Large intestine (tissue), 12 donors: Measurements from ENCODE around the gene CHST15. TPM values are rescaled to one million over a fixed set of nuclear protein-coding genes. Genes with fewer than 3 reads are reported as not detected.

ENCODE experiments used
- DNase-seq, 2 donors: peaks; one replicate each; pipeline versions ENCODE4 v3.0.0 to v3.0.0-alpha.2; 2013
- H3K27ac ChIP-seq: one replicate; pipeline ENCODE4 v1.5.1; 2013; ENCODE audit warnings: low read length
- H3K27me3 ChIP-seq: 2 replicates; pipeline ENCODE4 v1.6.1; 2013; ENCODE audit warnings: low read length; ENCODE audit not compliant: control insufficient read depth, insufficient read depth
- H3K36me3 ChIP-seq: 2 replicates; pipeline ENCODE4 v1.6.1; 2013; ENCODE audit warnings: low read length; ENCODE audit not compliant: control insufficient read depth, insufficient read depth
- H3K4me1 ChIP-seq: one replicate; pipeline ENCODE4 v1.6.1; 2013; ENCODE audit warnings: low read length; ENCODE audit not compliant: control insufficient read depth, insufficient read depth
- H3K4me3 ChIP-seq: one replicate; pipeline ENCODE4 v1.5.1; 2013; ENCODE audit warnings: low read length
- H3K9me3 ChIP-seq: one replicate; pipeline ENCODE4 v1.6.1; 2013; ENCODE audit warnings: mild to moderate bottlenecking, low read depth, low read length, moderate library complexity; ENCODE audit not compliant: control insufficient read depth
- WGBS: methylation state at CpG from one replicate; pipeline ENCODE4 v1.1.5; 2013; ENCODE audit warnings: low lambda C conversion rate; ENCODE audit not compliant: insufficient coverage; 5-methylcytosine and 5-hydroxymethylcytosine counted together
- long read RNA-seq, 11 donors: transcript quantifications; one replicate each; lab custom pipeline, GENCODE V29; 2026
- polyA plus RNA-seq: library from polyadenylated mRNA; unstranded; fragments of 120-200 nt; gene quantifications from one replicate; pipeline ENCODE4 v1.2.1, GENCODE V29; 2013

Gene CHST15, protein sequence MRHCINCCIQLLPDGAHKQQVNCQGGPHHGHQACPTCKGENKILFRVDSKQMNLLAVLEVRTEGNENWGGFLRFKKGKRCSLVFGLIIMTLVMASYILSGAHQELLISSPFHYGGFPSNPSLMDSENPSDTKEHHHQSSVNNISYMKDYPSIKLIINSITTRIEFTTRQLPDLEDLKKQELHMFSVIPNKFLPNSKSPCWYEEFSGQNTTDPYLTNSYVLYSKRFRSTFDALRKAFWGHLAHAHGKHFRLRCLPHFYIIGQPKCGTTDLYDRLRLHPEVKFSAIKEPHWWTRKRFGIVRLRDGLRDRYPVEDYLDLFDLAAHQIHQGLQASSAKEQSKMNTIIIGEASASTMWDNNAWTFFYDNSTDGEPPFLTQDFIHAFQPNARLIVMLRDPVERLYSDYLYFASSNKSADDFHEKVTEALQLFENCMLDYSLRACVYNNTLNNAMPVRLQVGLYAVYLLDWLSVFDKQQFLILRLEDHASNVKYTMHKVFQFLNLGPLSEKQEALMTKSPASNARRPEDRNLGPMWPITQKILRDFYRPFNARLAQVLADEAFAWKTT
- polyA plus RNA-seq, result 9.4 TPM
- long read RNA-seq, donor 1, result 0 reads
- long read RNA-seq, donor 2, full-length matches to known transcripts, result 2 of 2 reads
- long read RNA-seq, donor 2, partial matches to known transcripts, result 0 of 2 reads
- long read RNA-seq, donor 2, other reads (novel, unspliced or antisense), result 0 of 2 reads
- long read RNA-seq, donor 3, result 0 reads
- long read RNA-seq, donor 4, result 0 reads
- long read RNA-seq, donor 5, full-length matches to known transcripts, result 4 of 4 reads
- long read RNA-seq, donor 5, partial matches to known transcripts, result 0 of 4 reads
- long read RNA-seq, donor 5, other reads (novel, unspliced or antisense), result 0 of 4 reads
- long read RNA-seq, donor 6, full-length matches to known transcripts, result 3 of 3 reads
- long read RNA-seq, donor 6, partial matches to known transcripts, result 0 of 3 reads
- long read RNA-seq, donor 6, other reads (novel, unspliced or antisense), result 0 of 3 reads
- long read RNA-seq, donor 7, partial matches to known transcripts, result 0 of 1 reads
- long read RNA-seq, donor 7, other reads (novel, unspliced or antisense), result 0 of 1 reads
- long read RNA-seq, donor 8, full-length matches to known transcripts, result 5 of 5 reads
- long read RNA-seq, donor 8, partial matches to known transcripts, result 0 of 5 reads
- long read RNA-seq, donor 8, other reads (novel, unspliced or antisense), result 0 of 5 reads
- long read RNA-seq, donor 9, partial matches to known transcripts, result 0 of 1 reads
- long read RNA-seq, donor 9, other reads (novel, unspliced or antisense), result 0 of 1 reads
- long read RNA-seq, donor 10, full-length matches to known transcripts, result 1 of 1 reads
- long read RNA-seq, donor 10, partial matches to known transcripts, result 0 of 1 reads
- long read RNA-seq, donor 10, other reads (novel, unspliced or antisense), result 0 of 1 reads
- long read RNA-seq, donor 11, result 0 reads

DNA sequence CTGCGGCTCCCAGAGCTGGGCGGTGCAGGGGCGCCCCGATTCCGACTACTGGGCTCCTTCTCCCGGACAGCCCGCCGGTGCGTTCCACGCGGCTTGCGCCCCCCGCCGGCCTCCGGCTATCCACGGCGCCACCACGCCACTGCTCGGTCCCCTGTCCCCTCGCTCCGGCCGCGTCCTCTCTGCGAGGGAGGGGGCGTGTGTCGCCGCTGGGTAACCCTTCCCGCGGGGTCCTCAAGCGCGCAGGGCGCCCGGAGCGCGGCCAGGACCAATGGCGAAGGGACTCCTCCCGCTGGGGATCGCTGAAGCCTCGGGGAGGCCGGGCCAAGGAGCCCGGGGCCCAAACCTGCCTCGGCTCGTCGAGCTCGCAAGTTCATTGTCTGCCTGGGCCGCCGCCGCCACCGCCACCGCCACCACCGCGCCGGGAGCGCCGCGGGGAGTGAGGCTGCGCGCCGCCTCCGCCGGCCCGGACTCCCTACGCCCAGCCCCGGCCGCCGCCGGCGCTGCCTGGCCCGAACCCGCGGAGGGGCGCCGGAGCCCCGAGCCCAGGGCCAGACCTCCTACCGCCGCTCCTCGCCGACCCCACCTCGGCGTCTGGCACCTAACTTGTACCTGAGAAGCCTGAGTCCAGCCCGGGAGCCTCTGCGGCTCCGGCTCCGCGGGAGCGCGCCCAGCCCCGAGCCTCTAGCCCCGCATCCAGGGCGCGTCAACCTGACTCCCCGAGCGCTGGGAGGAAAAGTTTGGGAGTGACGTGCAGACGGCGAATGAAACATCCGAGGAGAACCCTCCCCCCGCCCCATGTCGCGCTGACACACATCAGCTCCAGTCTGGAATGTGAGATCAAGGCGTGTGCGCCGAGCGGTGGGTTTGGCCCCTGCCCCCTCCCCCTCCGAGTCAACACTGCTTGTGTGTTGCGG, at the start of gene CHST15:
Gene CHST15 (minus strand): TSS at position 739 of the 914 bp plus-strand sequence. CDS start 47,386 bp downstream, outside the sequence.
- peak within 1 kb of the TSS; percentile 55 for H3K4me3 ChIP-seq
- no CpG with 5 or more reads among the region's 106 CpGs for WGBS
- H3K4me1 ChIP-seq, result peaks cover 8% of the 10 kb centered on the region
- peak in 1 of 2 donors; percentile 36 for DNase-seq
- H3K36me3 ChIP-seq, result no peaks in the 10 kb centered on the region
- H3K27me3 ChIP-seq, result peaks cover 83% of the 10 kb centered on the region
- H3K9me3 ChIP-seq, result no peaks in the 10 kb centered on the region
- H3K27ac ChIP-seq, result peak within 1 kb of the TSS; percentile 33

DNA sequence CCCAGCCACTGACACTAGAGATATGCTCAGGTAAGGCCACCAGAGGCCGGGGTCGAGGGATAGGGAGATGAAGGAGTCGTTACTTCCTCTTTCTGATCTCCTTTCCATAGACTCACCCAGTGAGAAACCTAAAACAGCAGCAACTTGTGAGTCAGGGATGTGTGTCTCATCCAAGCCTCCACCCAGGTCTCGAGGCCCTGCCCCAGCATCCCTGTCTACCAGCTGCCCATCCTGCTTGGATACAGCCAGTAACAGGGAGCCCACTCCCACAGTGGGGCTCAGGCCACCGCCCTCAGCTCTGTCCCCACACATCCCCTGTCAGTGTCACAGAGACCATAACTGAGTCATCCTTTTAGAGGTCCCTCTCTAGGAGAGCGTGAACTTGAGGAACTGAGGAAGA, 49.6 kb upstream of the CHST15 start:
- DNase-seq, result no peak
- H3K4me3 ChIP-seq, result no peak overlapping the region
- H3K27ac ChIP-seq, result no peak overlapping the region
- H3K9me3 ChIP-seq, result no peaks in the 10 kb centered on the region
- no peaks in the 10 kb centered on the region for H3K36me3 ChIP-seq
- no CpG with 5 or more reads among the region's 6 CpGs for WGBS
- no peaks in the 10 kb centered on the region for H3K27me3 ChIP-seq
- H3K4me1 ChIP-seq, result no peaks in the 10 kb centered on the region

DNA sequence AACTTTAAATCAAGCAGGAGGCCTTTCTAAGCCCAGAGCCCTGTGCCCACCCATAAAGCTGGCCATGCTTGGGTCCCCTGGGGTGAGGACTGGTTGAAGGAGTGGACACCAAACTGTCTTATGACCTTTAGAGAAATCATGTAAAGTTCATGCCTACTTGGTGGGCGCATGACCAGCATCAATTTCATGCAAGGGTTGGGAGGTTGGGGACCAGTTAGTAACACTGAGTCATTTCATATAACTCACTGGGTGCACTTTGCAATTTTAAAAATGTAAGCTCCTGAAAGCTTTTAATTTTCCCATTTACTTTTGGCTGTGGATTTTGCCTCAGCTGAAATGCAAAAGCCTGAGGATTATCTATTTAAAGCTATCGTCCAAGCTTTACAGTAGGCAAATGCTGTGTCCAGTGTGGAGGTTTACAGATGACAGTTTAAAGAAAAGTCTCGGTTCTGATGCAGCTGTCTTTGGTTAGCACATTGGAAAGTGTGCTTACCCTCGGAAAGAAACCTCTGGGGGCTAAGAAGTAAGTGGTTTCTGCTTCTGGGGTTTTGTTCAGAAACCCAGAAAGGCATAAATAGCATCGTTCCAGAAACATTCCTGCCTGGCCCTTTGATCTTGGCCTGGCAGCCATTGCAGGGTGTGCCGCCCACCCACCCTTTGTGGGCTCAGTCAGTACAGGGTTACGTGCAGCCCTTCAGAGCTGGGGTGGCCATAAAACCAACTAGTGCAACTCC, 48.8 kb upstream of the CHST15 start:
- Histone ChIP-seq H3K27ac (no peak overlapping the region), H3K27me3 (no peaks in the 10 kb centered on the region), H3K4me1 (no peaks in the 10 kb centered on the region), H3K4me3 (no peak overlapping the region), H3K36me3 (no peaks in the 10 kb centered on the region), H3K9me3 (no peaks in the 10 kb centered on the region)
- no peak for DNase-seq
- WGBS, result 60% methylated on average over 1 of the region's 7 CpGs

DNA sequence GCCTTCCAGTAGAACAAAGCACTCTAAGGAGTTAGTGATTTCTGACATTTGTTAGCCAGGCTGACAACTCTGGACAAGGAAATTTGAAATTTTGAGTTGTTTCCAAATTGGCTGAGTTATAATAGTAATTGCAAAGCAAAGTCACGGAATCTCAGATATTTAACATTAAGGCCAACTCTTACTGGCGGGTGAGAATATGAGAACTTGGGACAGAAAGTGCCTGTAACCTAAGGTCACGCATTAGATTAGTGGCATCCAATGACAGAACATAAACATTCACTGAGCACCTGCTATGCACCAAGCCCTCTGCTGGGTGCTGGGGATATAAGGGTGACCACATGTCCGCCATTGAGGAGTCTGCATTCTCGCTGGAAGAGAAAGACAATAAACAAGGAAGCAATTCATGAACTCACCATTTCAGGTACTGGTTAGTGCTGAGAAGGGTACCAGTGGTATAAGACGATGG, 45.5 kb upstream of the CHST15 start:
- H3K27me3 ChIP-seq, result no peaks in the 10 kb centered on the region
- no peak overlapping the region for H3K27ac ChIP-seq
- H3K4me3 ChIP-seq, result no peak overlapping the region
- no peaks in the 10 kb centered on the region for H3K36me3 ChIP-seq
- no peaks in the 10 kb centered on the region for H3K4me1 ChIP-seq
- no peaks in the 10 kb centered on the region for H3K9me3 ChIP-seq
- DNase-seq, result no peak
- 100% methylated on average over 1 of the region's 6 CpGs for WGBS

DNA sequence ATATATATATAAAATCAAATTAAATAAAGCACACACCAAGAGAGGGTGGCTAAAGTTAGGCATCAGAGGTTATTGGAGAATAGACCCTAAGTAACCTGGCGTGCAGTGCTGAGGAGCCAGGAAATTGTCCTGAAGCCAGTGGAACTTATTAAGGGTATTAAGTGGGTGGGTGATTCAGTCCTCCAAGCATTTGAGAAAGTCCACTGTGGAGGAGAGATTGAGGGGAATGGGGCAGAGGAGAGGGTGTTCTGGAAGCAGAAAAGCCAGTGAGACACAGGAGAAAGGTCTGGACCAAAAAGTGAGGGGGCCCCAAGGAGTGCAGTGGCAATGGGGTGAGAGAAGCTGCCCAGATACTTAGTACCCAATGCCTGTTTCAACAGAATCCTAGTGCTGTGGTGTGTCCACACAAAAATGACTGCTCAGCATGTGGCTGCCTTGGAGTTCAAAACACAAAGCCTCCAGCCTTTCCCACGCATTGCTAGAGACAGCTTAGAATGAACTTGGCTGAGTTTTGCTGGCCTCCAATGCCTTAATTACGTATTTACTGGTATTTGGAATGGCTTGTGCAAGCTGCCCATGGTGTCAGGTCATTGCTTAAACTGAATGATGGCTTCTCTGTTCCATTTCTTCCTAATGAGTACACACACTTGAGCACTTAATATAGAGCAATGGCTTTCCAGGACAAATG, 44.9 kb upstream of the CHST15 start:
- peak in 1 of 2 donors; percentile 17 for DNase-seq
- Histone ChIP-seq H3K4me3 (no peak overlapping the region), H3K9me3 (no peaks in the 10 kb centered on the region), H3K27ac (no peak overlapping the region), H3K27me3 (no peaks in the 10 kb centered on the region), H3K4me1 (no peaks in the 10 kb centered on the region), H3K36me3 (no peaks in the 10 kb centered on the region)
- WGBS, result no CpG with 5 or more reads among the region's 3 CpGs

DNA sequence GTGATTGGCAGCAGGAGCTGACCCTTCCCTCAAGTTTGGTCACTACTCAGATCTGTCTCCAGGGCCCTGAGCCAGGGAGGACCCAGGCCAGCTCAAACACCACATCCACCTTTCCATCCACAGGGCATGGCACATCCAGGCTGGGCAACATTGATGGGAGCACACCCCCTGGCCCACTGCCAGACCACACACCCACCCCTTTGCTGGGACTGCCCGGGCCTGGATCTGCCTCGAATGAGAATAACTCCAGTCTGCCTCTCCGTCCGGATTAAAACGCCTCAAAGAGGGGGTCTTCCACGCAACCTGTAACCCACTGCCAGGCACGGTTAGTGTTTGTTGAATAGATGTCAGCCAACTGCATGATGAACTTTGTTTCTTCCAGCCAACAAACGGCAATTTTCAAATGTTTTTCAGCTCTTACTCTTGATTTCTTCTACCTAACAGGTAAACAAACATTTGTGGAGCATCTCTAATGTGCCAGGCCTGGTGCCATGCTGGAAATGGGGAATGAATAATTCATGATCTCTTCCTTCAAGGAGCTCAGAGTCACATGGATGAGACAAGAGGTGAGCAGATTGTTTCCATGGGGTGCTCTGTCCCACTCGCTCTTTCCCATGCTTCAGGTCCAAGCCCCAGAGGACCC, 41.0 kb upstream of the CHST15 start:
- WGBS, result no CpG with 5 or more reads among the region's 9 CpGs
- Histone ChIP-seq H3K27me3 (no peaks in the 10 kb centered on the region), H3K4me1 (no peaks in the 10 kb centered on the region), H3K4me3 (no peak overlapping the region), H3K9me3 (no peaks in the 10 kb centered on the region), H3K27ac (no peak overlapping the region), H3K36me3 (no peaks in the 10 kb centered on the region)
- no peak for DNase-seq

DNA sequence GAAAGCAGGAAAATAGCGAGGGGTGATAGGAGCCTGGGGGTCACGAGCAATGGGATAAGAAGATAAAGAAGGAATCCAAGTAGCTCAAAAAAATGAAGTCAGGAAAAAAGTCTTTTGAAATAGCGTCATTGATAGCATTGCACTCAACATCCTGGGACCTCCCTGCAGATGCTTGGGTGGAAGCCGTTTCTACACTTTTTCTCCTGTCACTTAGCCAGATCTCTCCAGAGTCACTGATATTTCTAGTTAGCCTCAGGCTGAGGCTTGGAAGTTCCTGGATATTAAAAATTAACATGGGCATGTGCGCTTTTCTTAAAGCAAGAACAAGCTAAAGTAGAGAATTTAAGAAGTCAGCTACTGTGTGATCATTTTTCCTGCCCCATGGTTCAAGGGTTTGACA, 39.5 kb upstream of the CHST15 start:
- WGBS, result no CpG with 5 or more reads among the region's 5 CpGs
- Histone ChIP-seq H3K27ac (no peak overlapping the region), H3K9me3 (no peaks in the 10 kb centered on the region), H3K27me3 (no peaks in the 10 kb centered on the region), H3K36me3 (no peaks in the 10 kb centered on the region), H3K4me1 (no peaks in the 10 kb centered on the region), H3K4me3 (no peak overlapping the region)
- no peak for DNase-seq

DNA sequence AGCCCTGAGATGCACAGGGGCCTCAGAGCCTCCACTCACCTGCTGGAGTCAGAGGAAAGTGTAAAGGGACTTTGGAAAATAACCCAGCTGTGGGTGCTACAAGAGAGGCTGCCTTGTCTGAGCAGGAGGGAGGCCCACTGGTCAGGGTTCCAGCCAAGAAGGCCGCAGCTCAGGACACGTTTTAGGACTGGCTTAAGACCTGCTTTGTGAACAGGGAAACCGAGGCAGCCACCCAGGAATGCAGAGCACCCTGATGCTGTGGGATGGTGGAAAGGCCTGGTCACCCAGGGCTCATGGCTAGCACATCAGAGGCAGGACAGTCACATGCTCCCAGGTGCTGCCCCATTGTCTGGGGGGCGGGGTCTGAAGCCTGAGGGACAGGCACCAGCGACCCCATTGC, 38.9 kb upstream of the CHST15 start:
- DNase-seq, result no peak
- H3K27me3 ChIP-seq, result no peaks in the 10 kb centered on the region
- H3K4me3 ChIP-seq, result no peak overlapping the region
- H3K4me1 ChIP-seq, result no peaks in the 10 kb centered on the region
- H3K9me3 ChIP-seq, result no peaks in the 10 kb centered on the region
- no peak overlapping the region for H3K27ac ChIP-seq
- H3K36me3 ChIP-seq, result no peaks in the 10 kb centered on the region
- no CpG with 5 or more reads among the region's 5 CpGs for WGBS
